Measurements from ENCODE around the gene TGFBI. TPM values are rescaled to one million over a fixed set of nuclear protein-coding genes. Genes with fewer than 3 reads are reported as not detected.

The TGFBI gene
- polyA plus RNA-seq, 3 donors, result 480 to 653 (median 565) TPM

DNA sequence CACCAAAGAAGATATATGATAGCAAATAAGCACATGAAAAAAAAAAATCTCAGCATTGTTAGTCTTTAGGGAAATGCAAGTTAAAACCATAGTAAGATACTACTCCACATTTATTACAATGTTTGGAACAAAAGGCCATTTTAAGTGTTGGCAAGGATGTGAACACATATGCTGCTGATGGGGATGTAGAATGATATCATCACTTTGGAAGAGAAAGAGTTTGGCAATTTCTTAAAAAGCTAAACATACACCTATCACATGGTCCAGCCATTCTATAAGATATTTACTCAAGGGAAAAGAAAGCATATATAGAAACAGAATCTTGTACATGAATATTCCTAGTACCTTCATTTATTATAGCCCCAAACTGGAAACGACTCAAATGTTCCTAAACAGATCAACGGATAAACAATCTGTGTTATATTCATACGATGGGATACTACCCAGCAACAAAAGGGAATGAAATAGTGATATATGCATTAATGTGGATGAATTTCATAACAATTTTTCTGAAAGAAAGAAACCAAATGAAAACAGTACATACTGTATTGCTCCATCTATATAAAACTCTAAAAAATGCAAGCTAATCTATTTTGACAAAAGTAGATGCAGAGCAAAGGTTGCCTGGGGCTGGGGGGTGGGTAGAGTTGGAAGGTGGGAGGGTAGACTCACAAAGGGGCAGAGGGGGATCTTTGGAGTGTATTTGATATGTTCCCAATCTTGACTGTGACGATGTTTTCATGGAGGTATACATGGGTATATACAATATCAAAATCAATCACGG is 58.2 kb downstream of the TGFBI start:
- no peaks in the 10 kb centered on the region for H3K36me3 Mint-ChIP-seq
- intact Hi-C loops (cut with micrococcal nuclease), result loop anchor here in 1 of 2 donors (10.0 kb wide), 1 partner anchor 112 kb away; no protein-coding TSS in a partner anchor
- H3K4me3 Mint-ChIP-seq, result no peak overlapping the region

More for the DNA sequence above, 58.2 kb downstream of the TGFBI start:
- Mint-ChIP-seq H3K9me3 (peaks cover 0 to 2% (median 0%) of the 10 kb centered on the region in 7 donors), H3K27ac (no peak overlapping the region), H3K27me3 (ENCODE audit: low read depth in 3 of 3) (peaks cover 2 to 11% (median 3%) of the 10 kb centered on the region in 3 donors), H3K4me1 (no peaks in the 10 kb centered on the region)
- H3K9me3 ChIP-seq (replicated peaks in 1 of 2; ENCODE audit: control insufficient read depth in 1 of 2, insufficient read depth in 1 of 2, low read length in 2 of 2), result no peaks in the 10 kb centered on the region
- peaks cover 1 to 9% of the 10 kb centered on the region in 2 donors for H3K27me3 ChIP-seq (ENCODE audit: control insufficient read depth in 2 of 2, insufficient read depth in 2 of 2, low read length in 2 of 2)
- TF ChIP-seq, protein P1, sequence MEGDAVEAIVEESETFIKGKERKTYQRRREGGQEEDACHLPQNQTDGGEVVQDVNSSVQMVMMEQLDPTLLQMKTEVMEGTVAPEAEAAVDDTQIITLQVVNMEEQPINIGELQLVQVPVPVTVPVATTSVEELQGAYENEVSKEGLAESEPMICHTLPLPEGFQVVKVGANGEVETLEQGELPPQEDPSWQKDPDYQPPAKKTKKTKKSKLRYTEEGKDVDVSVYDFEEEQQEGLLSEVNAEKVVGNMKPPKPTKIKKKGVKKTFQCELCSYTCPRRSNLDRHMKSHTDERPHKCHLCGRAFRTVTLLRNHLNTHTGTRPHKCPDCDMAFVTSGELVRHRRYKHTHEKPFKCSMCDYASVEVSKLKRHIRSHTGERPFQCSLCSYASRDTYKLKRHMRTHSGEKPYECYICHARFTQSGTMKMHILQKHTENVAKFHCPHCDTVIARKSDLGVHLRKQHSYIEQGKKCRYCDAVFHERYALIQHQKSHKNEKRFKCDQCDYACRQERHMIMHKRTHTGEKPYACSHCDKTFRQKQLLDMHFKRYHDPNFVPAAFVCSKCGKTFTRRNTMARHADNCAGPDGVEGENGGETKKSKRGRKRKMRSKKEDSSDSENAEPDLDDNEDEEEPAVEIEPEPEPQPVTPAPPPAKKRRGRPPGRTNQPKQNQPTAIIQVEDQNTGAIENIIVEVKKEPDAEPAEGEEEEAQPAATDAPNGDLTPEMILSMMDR (IDR thresholded peaks at IDR 0.05), result no peak
- no peaks in the 10 kb centered on the region for H3K4me1 ChIP-seq (ENCODE audit: control insufficient read depth in 1 of 2, insufficient read depth in 2 of 2, low read length in 2 of 2)
- H3K36me3 ChIP-seq (replicated peaks in 1 of 2; ENCODE audit: control insufficient read depth in 1 of 2, insufficient read depth in 2 of 2, low read length in 2 of 2), result no peaks in the 10 kb centered on the region
- H3K4me3 ChIP-seq (replicated peaks in 1 of 3; ENCODE audit: low read depth in 2 of 3, low read length in 3 of 3), result no peak overlapping the region
- H3K79me2 ChIP-seq (ENCODE audit: insufficient read depth, low read length), result no peaks in the 10 kb centered on the region
- WGBS (ENCODE audit: insufficient coverage), result no CpG with 5 or more reads among the region's 5 CpGs
- H2AFZ ChIP-seq (ENCODE audit: insufficient read depth, low read depth, low read length, poor library complexity, severe bottlenecking), result no peak overlapping the region
- no peak for DNase-seq
- no peaks in the 10 kb centered on the region for H4K20me1 ChIP-seq (ENCODE audit: insufficient read depth, low read length)
- no peak overlapping the region for H3K27ac ChIP-seq (ENCODE audit: low read depth in 1 of 2, low read length in 2 of 2)
- H3K4me2 ChIP-seq (replicated peaks; ENCODE audit: extremely low read depth, low read length, poor library complexity, severe bottlenecking), result no peak overlapping the region
- no peak overlapping the region for H3K9ac ChIP-seq (ENCODE audit: insufficient read depth, low read length, poor library complexity, severe bottlenecking)
